ENCODE measurements around the gene KTN1.

- TF ChIP-seq CTCF (IDR thresholded peaks at IDR 0.05; ENCODE audit: insufficient read depth, low read length, poor library complexity, severe bottlenecking) (no peak), EZH2phosphoT487 (conservative IDR thresholded peaks at IDR 0.05; ENCODE audit: low read length) (no peak)
These were observed 91.6 kb downstream of the KTN1 start for GRCh38 chr14:55671641-55672040.
